D721Med (cell line): ENCODE measurements around the gene MYDGF.

Source experiments
- DNase-seq: peaks from one replicate; pipeline ENCODE4 v3.0.0; 2011; ENCODE audit warnings: low spot score; ENCODE audit not compliant: insufficient read length
- FAIRE-seq: peaks from 2 replicates; lab custom pipeline; 2011; peaks lifted over from hg19 to GRCh38; lab: Jason Lieb, UNC
- TF ChIP-seq, protein P1 (sequence below): IDR thresholded peaks from 2 replicates; pipeline ENCODE4 v1.5.1; 2012; ENCODE audit warnings: mild to moderate bottlenecking, control low read depth; ENCODE audit not compliant: insufficient read depth; ENCODE audit errors: missing control alignments

MYDGF gene

DNA sequence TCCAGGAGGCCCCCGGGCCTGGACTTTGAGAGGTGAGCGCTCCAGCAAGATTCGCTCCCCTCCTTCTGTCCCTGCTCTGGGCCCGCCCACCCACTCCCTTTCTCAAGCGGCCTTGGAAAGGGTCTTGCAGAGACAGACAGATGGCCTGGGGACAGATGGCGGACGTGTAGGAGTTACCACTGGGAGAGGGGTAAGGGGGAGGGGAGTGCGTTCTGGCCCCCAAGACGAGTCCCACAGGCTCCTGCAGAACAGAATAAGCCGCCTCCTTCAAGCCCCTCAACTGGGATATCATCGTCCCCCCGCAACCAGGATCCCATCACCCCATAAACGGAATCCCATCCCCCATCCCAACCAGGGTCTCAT is 34.4 kb downstream of the MYDGF start:
- FAIRE-seq = no peak
- TF ChIP-seq, protein P1, sequence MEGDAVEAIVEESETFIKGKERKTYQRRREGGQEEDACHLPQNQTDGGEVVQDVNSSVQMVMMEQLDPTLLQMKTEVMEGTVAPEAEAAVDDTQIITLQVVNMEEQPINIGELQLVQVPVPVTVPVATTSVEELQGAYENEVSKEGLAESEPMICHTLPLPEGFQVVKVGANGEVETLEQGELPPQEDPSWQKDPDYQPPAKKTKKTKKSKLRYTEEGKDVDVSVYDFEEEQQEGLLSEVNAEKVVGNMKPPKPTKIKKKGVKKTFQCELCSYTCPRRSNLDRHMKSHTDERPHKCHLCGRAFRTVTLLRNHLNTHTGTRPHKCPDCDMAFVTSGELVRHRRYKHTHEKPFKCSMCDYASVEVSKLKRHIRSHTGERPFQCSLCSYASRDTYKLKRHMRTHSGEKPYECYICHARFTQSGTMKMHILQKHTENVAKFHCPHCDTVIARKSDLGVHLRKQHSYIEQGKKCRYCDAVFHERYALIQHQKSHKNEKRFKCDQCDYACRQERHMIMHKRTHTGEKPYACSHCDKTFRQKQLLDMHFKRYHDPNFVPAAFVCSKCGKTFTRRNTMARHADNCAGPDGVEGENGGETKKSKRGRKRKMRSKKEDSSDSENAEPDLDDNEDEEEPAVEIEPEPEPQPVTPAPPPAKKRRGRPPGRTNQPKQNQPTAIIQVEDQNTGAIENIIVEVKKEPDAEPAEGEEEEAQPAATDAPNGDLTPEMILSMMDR = no peak
- DNase-seq = no peak

DNA sequence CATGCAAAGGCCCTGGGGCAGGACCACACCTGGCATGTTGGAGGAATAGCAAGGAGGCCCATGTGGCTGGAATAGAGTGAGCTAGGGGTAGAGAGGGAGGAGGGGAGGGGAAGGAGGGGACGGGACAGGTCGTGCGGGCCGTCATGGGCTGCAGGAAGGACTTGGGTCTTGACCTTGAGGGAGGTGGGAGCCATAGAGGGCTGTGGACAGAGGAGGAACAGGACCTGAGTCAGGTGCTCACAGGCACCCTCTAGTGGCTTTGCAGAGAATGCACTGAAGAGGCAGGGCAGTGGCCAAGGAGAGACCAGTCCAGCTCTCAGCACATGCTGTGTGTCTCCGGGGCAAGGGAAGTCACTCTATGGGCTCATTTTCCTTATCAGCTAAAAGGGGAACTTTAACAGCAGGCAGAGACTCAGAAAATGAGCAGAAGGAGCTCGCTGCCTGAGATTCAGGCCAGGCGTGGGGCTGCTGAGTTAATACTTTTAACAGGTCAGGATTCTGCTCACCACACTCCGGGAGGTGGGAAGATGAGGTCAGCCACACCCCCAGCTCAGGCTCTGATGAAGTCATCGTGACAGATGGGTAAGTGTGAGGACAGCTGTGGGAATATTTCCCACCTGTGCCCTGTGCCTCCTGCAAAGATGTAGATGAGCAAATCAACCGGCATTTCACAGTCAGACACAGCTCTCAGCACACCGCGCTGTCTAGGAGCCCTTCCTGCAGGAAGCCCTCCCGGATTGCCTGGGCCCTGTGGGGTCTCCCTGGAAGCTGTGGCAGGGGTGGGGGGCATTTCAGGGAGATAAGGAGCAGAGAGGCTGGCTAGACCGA is 36.8 kb downstream of the MYDGF start:
- no peak for FAIRE-seq
- TF ChIP-seq, protein P1 = peak; percentile 74
- no peak for DNase-seq

DNA sequence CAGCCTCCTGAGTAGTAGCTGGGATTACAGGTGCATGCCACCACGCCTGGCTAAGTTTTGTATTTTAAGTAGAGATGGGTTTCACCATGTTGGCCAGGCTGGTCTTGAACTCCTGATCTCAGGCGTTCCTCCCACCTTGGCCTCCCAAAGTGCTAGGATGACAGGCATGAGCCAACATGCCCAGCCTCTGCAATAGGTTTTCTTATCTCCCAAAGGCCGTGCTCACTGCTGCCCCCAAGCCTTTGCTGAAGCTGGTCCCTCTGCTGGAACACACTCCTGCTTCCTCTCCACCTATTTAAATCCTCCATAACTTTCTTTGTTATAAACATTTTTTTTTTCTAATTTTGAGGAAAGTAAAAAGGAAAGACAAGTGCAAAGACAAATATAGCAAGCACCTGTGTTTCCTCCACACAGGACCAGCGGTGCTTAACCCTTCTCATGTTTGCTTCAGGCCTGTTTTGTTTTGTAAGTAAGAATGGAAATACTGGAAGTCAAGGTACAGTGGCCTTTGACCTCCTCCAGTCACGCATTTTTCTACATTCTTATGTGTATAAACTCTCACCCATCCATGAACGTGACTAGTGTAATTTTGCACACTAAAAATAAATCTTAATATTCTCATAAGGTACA is 45.3 kb downstream of the MYDGF start:
- TF ChIP-seq, protein P1 = peak; percentile 47
- FAIRE-seq (no peak), DNase-seq (no peak)

DNA sequence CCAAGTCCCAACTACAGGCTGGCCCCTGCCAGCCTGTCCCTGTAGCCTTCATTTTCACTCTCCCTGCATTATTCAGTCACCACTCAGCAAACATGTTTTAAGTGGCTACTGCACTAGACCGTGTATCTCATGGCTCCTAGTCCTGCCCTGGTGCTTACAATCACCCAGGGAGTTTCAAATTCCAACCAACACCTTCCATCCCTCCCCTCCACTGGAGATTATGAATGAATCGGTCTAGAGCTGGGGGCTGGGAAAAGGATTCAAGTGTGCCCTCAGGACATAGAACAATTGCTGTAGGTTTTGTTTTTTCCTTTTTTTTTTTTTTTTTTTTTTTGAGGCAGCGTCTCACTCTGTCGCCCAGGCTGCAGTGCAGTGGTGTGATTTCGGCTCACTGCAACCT is 45.8 kb downstream of the MYDGF start:
- DNase-seq (no peak), FAIRE-seq (no peak)
- TF ChIP-seq, protein P1 = no peak

DNA sequence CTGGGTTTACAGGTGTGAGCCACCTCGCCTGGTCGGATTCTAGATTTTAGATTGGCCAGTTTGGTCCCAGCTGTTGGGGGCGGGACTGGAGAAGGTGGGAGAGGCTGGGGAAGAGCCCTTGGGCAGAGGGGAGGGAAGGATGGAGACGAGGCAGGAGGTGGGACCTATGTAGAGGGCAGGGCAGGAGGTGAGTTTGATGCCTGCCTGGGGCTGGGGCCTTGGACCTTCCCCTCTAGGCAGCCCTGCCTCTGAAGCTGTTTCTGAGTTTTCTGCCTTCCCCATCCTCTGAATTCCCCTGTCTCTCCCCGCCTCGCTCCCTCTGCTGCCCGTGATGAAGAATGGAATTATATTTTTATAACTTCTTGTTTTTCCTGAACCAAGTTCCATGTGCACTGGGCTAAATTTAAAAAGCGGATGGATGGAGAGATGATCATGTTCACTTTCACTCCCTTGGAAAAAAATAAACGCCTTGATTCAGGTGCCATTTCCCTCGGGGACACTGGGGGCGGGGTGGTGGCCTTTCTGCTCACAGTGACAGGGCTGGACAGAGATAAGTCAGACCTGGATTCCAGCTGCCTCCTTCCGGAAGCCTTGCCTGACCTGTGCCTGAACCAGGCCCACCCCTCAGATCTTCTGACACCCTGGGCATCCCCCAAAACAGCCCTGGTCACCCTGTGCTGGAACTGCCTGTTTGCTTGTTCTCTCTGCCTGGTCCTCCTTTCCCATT is 47.3 kb downstream of the MYDGF start:
- TF ChIP-seq, protein P1 = no peak
- DNase-seq (no peak), FAIRE-seq (no peak)

DNA sequence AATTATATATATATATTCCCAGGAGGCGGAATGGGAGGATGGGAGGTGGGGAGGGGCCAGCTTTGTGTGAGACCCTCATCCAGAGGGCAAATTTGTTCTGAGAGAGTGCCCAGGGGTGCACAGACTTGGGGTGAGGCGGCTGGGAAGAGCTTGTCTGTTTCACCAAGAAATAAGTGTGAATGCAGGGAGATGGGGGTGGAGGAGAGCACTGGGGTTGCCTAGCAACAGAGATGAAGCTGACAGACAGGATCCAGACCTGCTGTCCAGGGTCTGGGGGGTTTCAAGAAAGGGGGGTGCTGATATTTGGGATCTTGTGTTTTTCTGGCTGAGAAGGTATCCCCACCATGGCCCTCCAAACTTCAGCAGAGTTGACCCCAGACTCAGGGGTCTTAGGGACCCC is 49.5 kb downstream of the MYDGF start:
- TF ChIP-seq, protein P1 = no peak
- no peak for FAIRE-seq
- DNase-seq = no peak
